GM10847 (cell line): ENCODE measurements around the gene HTR3D.

ENCODE experiments used
- POLR2A ChIP-seq: IDR thresholded peaks from 2 replicates; pipeline ENCODE4 v1.6.1; 2011; ENCODE audit not compliant: insufficient read length; ENCODE audit errors: extremely low read depth

HTR3D gene

DNA sequence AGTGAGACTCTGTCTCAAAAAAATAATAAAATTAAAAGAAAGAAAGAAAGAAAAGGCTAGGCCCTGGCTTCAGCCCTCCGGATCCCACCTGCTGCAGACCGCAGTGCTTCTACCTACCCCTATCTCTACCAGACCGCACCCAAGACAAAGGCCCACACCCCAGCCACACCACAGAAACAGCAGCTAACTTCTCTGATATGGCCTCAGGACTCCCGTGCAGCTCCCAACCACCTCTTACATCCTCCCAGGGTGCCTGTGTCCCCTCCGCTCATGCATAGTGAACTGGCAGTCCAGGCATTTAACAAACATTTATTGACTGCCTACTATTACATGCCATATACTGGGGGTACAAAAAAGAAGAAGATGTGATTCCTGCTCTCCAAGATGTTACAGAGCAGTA, 14.5 kb downstream of the HTR3D start:
- TF ChIP-seq POLR2A, result no peak

DNA sequence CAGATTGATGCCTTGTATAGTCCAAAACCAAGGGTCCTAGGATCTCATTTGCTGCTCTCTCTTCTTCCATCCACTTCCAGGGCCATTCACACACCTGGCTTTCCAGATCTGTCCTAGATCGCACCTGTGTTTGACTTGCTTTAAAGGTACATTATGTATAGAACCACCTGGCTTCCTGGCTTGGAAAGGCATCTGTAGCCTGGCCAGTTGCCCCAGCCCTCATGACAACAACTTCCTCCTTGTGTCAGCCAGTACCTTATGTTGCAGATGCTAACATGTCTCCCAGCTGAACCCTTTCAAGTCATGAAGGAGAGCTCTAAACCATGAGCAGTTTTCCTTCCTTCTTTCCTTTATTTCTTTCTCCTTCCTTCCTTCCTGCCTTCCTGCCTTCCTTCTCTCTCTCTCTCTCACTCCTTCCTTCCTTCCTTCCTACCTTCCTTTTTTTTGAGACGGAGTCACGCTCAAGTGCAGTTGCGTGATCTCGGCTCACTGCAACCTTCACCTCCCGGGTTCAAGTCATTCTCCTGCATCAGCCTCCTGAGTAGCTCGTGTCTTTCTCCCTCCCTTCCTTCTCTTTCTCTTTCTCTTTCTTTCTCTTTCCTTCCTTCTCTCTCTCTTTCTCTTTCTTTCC, 18.8 kb downstream of the HTR3D start:
- no peak for TF ChIP-seq POLR2A

DNA sequence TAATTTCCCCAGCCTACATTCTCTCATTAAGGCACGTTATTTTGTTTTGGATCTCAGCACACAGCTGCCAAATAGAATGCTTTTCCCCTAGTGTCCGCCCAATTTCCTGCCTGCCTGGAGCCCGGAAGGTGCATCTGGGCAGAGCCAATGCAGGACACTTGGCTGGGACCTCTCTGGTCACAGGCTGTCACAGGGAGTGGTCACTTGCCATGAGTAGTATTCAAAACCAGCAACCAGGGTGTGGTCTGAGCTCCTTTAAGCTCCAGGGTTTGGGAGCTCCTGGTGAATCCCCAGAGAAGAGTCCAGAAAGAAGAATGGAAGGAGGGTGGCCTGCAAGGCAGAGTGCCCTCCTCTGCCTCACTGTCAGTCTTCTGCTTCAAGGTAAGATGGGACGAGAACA, 21.2 kb downstream of the HTR3D start, which contains the start of gene HTR3C:
Gene HTR3C, plus strand, starts transcription at position 281 of the 400 bp plus-strand sequence. Its CDS starts 34 bp downstream, at position 315.
- TF ChIP-seq POLR2A, result no peak

DNA sequence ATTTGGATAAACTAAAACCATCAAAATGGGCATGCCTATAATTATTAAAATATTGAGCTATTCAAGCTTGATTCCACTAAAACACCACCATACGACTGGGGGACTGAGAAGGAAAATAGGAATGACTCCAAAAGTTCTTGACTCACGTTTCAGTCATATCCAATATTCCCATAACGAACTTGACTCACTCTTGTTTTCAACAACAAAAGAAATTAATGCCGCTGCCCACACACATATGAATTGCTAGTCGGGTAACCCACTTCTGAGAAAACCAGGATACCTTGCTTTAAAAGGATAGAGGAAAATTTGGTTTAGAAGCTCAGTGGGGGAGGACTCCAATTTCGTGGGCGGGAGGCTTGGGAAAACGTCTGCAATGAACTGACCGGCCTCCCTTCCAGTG, 26.5 kb downstream of the HTR3D start:
- TF ChIP-seq POLR2A, result no peak

DNA sequence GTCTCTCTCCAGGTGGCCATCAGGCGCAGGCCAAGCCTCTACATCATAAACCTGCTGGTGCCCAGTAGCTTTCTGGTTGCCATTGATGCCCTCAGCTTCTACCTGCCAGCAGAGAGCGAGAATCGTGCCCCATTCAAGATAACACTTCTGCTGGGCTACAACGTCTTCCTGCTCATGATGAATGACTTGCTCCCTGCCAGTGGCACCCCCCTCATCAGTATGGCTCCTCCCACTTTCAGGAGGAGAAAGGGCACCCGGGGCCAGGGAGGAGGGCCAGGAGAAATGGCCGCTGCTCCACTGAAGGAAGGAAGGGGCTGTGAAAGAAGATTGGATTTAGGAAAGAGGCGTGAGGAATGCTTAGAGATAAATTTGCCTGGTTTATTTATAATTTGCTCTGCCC, 27.9 kb downstream of the HTR3D start:
- no peak for TF ChIP-seq POLR2A

DNA sequence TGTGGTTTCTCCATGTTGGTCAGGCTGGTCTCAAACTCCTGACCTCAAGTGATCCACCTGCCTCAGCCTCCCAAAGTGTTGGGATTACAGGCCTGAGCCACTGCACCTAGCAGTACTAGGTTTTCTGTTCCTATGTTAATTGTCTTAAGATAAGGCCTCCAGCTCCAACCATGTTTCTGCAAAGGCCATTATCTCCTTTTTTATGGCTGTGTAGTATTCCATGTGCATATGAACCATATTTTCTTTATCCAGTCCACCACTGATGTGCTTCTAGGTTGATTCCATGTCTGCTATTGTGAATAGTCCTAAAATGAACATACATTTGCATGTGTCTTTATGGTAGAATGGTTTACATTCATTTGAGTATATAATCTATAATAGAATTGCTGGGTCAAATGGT, 31.1 kb downstream of the HTR3D start:
- TF ChIP-seq POLR2A, result no peak

DNA sequence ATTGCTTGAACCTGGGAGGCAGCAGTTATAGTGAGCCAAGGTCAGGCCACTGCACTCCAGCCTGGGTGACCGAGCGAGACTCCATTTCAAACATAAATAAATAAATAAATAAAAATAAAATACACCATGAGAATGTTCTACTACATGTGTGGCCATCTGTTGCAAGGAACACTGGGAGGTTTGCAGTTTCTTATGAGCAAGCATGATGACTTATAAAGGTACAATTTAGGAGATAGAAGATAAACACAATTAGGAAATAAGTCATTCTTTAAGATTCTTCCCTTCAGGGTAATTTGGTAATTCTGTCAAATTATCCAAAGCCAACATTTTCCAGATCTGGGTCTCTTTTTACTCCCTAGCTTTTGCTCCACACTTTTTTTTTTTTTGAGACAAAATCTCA, 34.7 kb downstream of the HTR3D start:
- no peak for TF ChIP-seq POLR2A

DNA sequence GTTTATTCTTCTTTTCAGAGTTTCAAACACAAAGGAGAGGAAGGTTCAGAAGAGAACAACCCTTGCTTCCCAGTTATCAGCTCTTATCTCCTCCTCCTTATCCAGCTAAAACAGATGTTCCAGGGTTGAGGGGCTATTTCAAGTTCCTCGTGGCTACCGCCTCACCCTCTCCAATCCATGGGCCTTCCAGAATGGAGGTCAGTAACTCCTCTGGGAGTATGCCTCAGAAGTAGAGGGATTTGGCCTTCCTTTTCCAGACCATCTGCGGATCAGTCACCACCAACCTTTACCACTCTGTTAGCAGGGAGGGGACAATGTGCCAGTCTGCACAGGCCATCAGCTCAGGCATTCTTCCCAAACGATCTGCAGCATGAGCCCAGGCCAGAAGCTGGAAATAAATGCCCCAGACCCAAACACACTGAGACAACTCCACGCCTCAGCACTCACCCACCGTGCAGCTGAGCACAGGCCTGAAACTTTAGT, 36.1 kb downstream of the HTR3D start:
- no peak for TF ChIP-seq POLR2A

DNA sequence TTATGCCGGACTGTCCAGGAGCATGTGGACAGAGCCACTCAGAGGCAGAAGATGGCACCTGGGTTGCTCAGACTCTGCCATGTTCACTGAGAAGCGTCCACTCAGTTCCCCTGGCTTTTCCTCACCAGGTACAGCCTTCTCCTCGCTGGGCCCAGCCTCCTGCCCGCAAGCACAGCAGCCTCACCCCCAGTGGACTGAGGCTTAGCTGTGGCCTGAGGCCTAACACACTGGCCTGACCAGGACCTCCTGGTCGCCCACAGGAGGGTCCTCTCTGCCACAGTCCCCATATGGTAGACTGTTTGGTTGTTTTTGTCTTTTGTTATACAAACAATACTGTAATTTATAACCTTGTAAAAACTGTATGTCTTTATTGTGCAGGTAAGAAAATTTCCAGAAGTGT, 36.8 kb downstream of the HTR3D start:
- TF ChIP-seq POLR2A, result no peak

DNA sequence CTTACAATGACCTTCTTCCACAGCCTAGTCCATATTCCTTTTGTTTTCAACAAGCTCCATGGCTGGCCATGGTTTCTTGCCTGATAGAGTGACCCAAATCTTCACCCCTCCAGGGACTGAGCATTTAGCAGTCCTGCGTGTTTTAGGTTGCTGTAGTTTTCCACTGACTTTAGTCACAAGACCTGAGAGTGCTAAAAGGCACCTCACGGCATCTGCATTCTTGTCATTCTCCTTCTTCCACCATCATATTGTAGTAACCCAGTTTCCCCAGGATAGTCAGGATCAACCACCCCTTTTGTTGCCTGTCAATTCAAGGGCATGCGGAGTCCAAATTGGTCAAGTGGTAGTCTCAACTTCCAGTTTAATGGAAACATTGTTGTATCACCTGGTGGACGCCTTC, 42.1 kb downstream of the HTR3D start:
- no peak for TF ChIP-seq POLR2A

DNA sequence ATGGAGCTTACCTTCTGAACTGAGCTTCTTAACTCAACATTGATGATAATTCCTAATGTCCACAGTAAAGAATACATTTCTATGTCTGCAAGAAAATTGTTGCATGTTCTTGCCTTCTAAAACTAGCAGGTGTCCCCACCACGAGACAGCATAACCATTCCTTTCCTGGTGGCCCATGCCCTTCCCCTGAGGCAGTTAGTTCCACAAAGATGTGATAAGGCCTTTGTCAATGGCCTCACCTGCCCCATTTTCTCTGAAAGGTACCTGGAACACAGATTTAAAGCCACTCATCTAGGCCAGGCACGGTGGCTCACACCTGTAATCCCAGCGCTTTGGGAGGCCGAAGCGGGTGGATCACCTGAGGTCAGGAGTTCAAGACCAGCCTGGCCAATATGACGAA, 44.4 kb downstream of the HTR3D start:
- TF ChIP-seq POLR2A, result no peak

DNA sequence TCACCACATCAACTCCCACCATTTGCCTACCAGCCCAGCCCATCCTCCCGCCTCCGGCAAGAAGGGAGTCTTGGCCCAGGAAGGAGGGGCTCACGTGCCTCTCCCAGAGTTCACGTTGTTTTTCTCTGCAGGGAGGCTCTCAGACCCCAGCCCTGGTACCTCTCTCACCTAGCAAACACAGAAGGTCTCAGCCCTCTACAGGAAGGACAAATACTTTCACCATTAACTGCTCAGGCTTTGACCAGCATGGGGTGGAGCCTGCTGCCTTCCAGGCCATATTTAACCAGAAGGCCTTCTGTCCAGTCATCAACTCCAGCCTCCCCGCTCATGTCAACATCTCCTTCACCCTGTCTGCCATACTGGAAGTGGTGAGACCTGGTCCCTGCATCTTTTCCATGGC, 46.3 kb downstream of the HTR3D start:
- no peak for TF ChIP-seq POLR2A

DNA sequence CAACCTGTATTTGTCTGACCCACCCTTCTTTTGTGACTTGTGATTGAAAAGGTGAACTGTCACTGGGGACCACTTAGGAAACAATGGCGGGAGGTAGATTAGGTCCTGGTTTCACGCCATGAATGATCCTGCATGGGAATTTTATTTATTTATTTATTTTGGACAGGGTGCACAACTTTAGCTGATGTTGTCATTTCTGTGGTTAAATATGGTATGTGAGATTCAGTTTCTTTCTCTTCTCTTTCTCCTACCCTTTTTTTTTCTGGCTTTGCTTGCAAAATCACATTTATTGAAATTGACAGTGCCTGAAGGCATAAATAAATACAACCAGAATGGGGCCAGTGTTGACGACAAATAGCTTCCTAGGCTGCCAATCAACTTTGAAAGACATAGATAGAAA, 47.3 kb downstream of the HTR3D start:
- no peak for TF ChIP-seq POLR2A

DNA sequence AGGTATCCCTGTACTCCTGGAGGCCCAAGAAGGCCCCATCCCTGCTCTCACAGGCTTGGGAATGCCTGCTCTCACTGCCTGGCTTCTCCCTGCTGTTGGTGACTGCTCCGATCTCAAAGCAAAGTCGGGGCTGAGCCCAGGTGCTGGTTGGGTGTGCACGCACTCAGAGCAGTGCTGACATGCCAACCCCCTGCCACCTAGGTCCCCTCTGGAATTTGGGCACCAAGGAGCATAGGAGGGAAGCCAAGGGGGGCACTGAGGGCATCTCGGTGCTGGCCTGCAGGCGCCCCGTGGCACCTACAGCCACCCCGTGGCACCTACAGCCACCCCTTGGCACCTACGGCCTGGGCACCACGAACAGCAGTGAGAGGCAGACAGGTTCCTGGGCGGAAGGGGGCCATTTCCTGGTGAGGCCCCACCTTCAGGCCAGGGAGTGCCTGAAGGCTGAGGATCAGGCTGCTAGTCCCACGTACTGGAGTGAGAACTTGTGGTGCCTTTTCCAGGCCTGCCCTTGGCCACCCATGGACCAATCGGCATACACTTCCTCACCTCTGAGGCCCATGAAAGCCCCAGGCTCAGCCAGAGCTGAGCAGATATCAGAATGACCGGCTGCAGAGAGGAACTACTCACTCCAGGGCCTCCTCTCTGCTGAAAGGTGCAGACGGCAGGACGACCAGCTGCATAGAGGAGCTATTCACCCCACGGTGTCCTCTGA, 49.7 kb downstream of the HTR3D start:
- no peak for TF ChIP-seq POLR2A

DNA sequence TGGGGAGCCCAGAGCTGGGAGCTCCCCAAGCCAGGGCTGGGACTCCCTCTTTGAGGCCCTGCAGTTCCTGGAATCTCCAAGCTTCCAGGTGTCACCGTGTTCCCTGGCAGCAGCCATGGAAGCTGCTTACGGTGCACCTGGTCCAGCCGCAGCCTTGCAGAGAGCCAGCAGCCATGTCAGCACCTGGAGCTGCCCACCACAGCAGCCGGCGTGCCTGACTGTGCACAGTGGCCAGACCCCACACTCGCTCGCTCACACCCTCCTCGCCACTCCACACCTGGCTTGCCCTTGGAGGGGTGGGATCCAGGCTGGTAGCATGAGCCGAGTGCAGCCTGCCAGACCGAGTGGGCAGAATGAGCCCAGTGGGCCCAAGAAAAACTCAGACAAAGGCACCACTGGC, 50.5 kb downstream of the HTR3D start:
- TF ChIP-seq POLR2A, result no peak

DNA sequence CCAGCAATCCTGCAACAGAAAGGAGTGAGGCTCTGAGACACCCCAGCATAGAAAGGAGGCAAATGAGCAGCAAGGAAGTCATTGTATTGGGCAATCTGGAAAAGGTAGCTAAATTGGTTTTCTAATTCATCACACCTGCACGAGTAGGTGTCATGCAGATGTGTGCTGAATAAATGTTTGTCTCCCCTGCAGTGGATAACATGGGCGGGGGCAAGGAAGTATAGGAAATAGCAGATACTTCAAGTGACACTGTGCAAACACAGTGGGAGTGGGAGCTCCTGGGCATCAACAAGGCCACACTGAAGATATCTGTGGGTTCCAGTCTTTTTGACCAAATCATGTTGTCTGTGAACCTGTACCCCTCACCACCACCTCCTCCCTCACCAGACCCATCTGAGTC, 50.9 kb downstream of the HTR3D start:
- TF ChIP-seq POLR2A, result no peak

DNA sequence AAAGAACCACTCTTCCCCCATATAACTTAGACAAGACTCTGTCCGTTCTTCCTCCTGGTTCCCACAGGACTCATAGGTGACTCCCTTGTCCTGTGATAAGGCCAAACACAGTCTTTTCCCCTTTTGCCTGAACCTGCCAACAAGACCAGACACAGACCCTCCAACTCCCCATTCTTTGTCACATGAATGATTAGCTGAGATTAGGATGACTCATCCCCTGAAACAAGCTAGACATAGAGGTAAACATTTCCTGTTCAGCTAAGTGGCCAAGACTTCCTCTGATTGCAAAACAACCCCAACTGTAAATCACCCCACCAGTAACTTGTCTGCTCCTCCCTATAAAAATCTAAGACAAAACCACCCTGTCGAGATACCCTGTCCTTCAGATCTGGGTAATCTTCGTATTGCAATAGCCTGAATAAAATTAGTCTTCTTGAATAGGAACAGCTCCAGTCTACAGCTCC, 53.9 kb downstream of the HTR3D start:
- TF ChIP-seq POLR2A, result no peak
